BLaER1 treated with 17β-estradiol and CSF1 and Interleukin-3, amounts not matched to agents 10 nM and 100 nM (cell line): Measurements from ENCODE around the gene SRSF8.
A peak's percentile ranks its signal among the peaks of the same experiment; 100 is the strongest.
"Not testable (repeated sequence)": the region's sequence is repeated elsewhere in the genome, so short reads cannot be mapped to it uniquely, and the experiment has no call there.

Source experiments
- H3K27ac ChIP-seq, 11 experiments: shearing (Covaris generic); formaldehyde crosslinking; 2 replicates each; pipeline ENCODE4 v1.8.1; 2022
- H3K27me3 ChIP-seq, 11 experiments: shearing (Covaris generic); formaldehyde crosslinking; 2 replicates each; pipeline ENCODE4 v1.8.1; 2022
- H3K36me3 ChIP-seq, 11 experiments: shearing (Covaris generic); formaldehyde crosslinking; 2 replicates each; pipeline ENCODE4 v1.8.1; 2022
- H3K4me1 ChIP-seq, 10 experiments: shearing (Covaris generic); formaldehyde crosslinking; 2 replicates each; pipeline ENCODE4 v1.8.1; 2022
- H3K4me2 ChIP-seq, 11 experiments: shearing (Covaris generic); formaldehyde crosslinking; 2 replicates each; pipeline ENCODE4 v1.8.1; 2022
- H3K4me3 ChIP-seq, 10 experiments: shearing (Covaris generic); formaldehyde crosslinking; 2 replicates each; pipeline ENCODE4 v1.8.1; 2022
- H3K9ac ChIP-seq, 11 experiments: shearing (Covaris generic); formaldehyde crosslinking; 2 replicates each; pipeline ENCODE4 v1.8.1; 2022
- H3K9me3 ChIP-seq, 11 experiments: shearing (Covaris generic); formaldehyde crosslinking; replicated peaks in 1 of 11; 2 replicates each; pipeline ENCODE4 v1.8.1; 2022
- H4K20me1 ChIP-seq, 11 experiments: shearing (Covaris generic); formaldehyde crosslinking; 2 replicates each; pipeline ENCODE4 v1.8.1; 2022
- Cebpa-rat ChIP-seq, 11 experiments: shearing (Covaris generic); IDR thresholded peaks; 2 replicates each; pipeline ENCODE4 v1.8.1; 2022

The SRSF8 gene

DNA sequence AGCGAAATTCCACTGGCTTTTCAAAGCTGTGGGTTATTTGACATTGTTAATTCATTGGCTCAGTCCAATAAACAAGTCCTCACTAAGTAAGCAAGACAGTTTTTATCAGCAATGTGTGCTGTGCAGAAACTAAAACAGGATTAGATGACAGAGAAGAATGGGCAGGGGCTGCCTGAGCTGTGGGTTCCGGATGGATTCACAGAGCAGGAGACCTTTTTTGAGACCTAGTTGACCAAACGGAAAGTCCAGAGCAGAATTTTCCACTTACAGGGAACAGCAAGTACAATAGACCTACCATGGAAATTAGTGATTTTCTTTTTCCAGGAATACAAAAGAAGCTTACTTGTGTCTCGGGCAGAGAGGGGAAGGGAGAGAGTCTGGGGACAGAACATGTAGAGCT, 22.7 kb upstream of the SRSF8 start:
- H3K36me3 ChIP-seq = no peaks in the 10 kb centered on the region
- H3K27ac ChIP-seq = no peak overlapping the region
- no peak overlapping the region for H3K4me2 ChIP-seq
- peaks cover 0 to 8% (median 0%) of the 10 kb centered on the region in 10 experiments; a peak in 5 of 20 replicates for H3K4me1 ChIP-seq
- no peaks in the 10 kb centered on the region for H3K27me3 ChIP-seq
- no peaks in the 10 kb centered on the region for H4K20me1 ChIP-seq
- H3K4me3 ChIP-seq = no peak overlapping the region
- no peaks in the 10 kb centered on the region for H3K9me3 ChIP-seq
- TF ChIP-seq Cebpa-rat (IDR thresholded peaks at IDR 0.05) = no peak
- H3K9ac ChIP-seq = no peak overlapping the region

- H3K9ac ChIP-seq = no peak overlapping the region
- H3K4me3 ChIP-seq = no peak overlapping the region
- H3K27ac ChIP-seq = no peak overlapping the region
- TF ChIP-seq Cebpa-rat (IDR thresholded peaks at IDR 0.05) = no peak
- H3K4me2 ChIP-seq = no peak overlapping the region
- H3K27me3 ChIP-seq = no peaks in the 10 kb centered on the region
- H3K36me3 ChIP-seq = no peaks in the 10 kb centered on the region
- H3K9me3 ChIP-seq = peaks cover 0 to 9% (median 7%) of the 10 kb centered on the region in 11 experiments; a peak in 7 of 22 replicates
- peaks cover 0 to 10% (median 0%) of the 10 kb centered on the region in 10 experiments; a peak in 5 of 20 replicates for H3K4me1 ChIP-seq
- H4K20me1 ChIP-seq = no peaks in the 10 kb centered on the region
Observed at GRCh38 chr11:95045812-95046211, 20.9 kb upstream of the SRSF8 start.

DNA sequence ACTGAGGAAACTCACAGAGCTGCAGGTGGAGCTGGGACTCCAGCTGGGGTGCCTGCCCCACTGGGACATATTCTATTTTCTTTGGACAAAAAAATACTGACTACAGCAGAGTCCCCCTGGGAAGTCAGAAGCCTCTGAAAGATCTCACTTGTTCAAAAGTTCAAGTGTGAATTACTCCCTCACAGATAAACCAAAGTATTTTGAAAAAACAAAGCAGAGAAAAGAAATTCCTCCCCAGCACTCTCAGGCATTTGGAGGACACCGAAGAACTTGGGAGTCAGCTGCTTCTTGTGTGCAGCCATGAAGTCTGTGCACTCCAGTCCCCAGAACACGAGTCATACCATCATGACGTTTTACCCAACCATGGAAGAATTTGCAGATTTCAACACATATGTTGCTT, 17.6 kb upstream of the SRSF8 start, which contains the start of gene KDM4F:
TSS of gene KDM4F (plus strand) at position 301 of the 400 bp plus-strand sequence.
- not testable (repeated sequence) for H3K4me1 ChIP-seq, H3K9ac ChIP-seq, H3K27me3 ChIP-seq, H3K36me3 ChIP-seq, H3K27ac ChIP-seq, H4K20me1 ChIP-seq, H3K4me3 ChIP-seq
- peaks cover 0 to 19% (median 11%) of the 10 kb centered on the region in 11 experiments; a peak in 9 of 22 replicates for H3K9me3 ChIP-seq
- H3K4me2 ChIP-seq = peak within 1 kb of the TSS in 5 of 11 experiments; percentile 14 to 34 (median 23); a peak in 7 of 22 replicates

DNA sequence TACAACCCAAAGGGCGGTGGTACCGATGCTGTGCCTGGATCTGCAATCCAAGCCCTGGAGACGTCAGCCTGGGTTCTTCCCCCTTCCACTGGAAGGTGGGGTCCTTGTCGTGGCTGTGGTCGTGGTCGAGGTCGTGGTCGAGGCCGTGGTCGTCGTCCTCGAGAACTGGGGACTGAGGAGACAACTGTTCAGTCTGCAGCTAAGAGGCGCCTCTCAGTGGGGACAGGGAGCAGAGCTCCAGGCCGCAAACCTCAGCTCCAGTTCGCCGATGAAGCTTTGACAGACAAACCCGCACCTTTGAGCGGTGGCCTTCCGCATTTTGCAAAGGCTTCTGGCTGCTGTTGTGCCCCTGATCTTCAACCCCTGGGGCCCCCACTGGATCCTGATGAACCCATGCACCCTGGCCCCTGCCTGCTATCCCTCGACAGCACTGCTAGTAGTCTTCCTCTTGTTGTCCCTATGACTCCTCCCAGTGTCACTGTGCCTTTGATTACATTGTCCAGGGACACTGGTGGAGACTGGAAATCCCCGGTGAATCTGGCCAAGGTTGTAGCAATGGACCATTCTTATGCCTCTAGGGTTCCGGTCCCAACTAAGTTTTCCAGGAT, 16.0 kb upstream of the SRSF8 start:
- Histone ChIP-seq H3K4me3 (no peak overlapping the region), H3K36me3 (no peaks in the 10 kb centered on the region), H3K9ac (no peak overlapping the region), H3K4me2 (no peak overlapping the region), H3K27me3 (no peaks in the 10 kb centered on the region), H3K27ac (no peak overlapping the region), H3K9me3 (peaks cover 0 to 21% (median 11%) of the 10 kb centered on the region in 11 experiments; a peak in 9 of 22 replicates), H3K4me1 (peaks cover 0 to 14% (median 3%) of the 10 kb centered on the region in 10 experiments; a peak in 6 of 20 replicates), H4K20me1 (no peaks in the 10 kb centered on the region)
- no peak for TF ChIP-seq Cebpa-rat (IDR thresholded peaks at IDR 0.05)

- no peak for TF ChIP-seq Cebpa-rat (IDR thresholded peaks at IDR 0.05)
- Histone ChIP-seq H3K36me3 (no peaks in the 10 kb centered on the region), H3K9ac (no peak overlapping the region), H3K4me2 (peak overlapping the region in 1 of 11 experiments; percentile 11; a peak in 1 of 22 replicates), H3K9me3 (peaks cover 0 to 21% (median 11%) of the 10 kb centered on the region in 11 experiments; a peak in 9 of 22 replicates), H3K27me3 (no peaks in the 10 kb centered on the region), H3K27ac (no peak overlapping the region), H3K4me1 (peaks cover 0 to 5% (median 1%) of the 10 kb centered on the region in 10 experiments; a peak in 3 of 20 replicates), H4K20me1 (no peaks in the 10 kb centered on the region), H3K4me3 (no peak overlapping the region)
Observed at GRCh38 chr11:95054356-95054755, 12.4 kb upstream of the SRSF8 start.

DNA sequence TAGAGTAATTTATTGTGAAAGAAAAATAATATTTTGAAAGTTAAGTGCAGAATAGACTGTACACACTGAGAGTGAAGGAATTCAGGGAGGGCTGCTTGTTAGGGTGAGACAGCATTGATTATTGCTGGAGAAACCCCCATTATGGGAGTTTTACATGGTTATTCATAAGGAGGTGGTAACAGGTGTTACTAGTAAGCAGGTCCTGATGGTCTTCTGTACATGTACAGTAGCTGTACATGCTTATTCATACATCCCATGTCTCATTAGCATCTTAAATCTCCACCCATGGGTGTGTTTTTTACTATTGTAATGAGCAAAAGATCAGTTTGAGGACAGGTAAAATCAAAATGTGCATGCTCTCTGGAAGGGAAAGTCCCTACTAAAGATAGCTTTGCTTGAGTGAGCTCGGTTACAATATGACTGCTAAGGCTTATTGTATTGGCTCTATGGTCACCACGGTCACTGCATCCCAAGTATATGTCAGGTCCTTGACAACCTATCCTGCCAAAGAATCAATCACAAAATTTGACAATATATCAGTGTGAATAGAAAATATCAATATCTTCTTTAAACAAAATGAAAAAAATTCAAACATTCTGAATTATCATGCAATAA, 11.3 kb upstream of the SRSF8 start:
- no peaks in the 10 kb centered on the region for H4K20me1 ChIP-seq
- H3K27me3 ChIP-seq = no peaks in the 10 kb centered on the region
- peaks cover 0 to 5% (median 1%) of the 10 kb centered on the region in 10 experiments; a peak in 3 of 20 replicates for H3K4me1 ChIP-seq
- H3K4me3 ChIP-seq = no peak overlapping the region
- H3K9ac ChIP-seq = no peak overlapping the region
- peaks cover 0 to 17% (median 7%) of the 10 kb centered on the region in 11 experiments; a peak in 9 of 22 replicates for H3K9me3 ChIP-seq
- no peak overlapping the region for H3K27ac ChIP-seq
- no peak overlapping the region for H3K4me2 ChIP-seq
- H3K36me3 ChIP-seq = no peaks in the 10 kb centered on the region
- no peak for TF ChIP-seq Cebpa-rat (IDR thresholded peaks at IDR 0.05)

DNA sequence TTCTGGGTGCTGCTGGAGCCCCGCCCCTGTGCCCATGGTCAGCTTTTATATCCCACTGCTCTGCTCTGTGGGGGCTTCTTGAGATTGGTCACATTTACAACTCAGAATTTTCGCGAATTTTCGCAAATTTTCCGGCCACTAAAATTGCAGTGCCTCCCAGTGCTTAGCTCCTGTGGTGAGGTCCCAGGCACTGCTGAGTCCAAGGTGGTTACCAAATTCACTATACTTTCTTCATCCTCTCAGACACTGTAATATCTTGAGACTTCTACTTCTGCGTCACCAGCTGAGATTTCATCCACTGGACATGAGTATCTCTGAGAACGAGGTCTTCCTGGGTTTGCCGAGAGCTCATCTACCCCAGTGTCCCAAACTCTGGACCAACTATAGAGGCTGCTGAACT, 8.8 kb upstream of the SRSF8 start:
- Histone ChIP-seq H3K27me3 (no peaks in the 10 kb centered on the region), H3K36me3 (no peaks in the 10 kb centered on the region), H3K4me2 (no peak overlapping the region), H3K4me1 (peaks cover 0 to 5% (median 1%) of the 10 kb centered on the region in 10 experiments; a peak in 3 of 20 replicates), H3K9me3 (peaks cover 0 to 10% (median 0%) of the 10 kb centered on the region in 11 experiments; a peak in 4 of 22 replicates), H3K27ac (no peak overlapping the region), H3K4me3 (no peak overlapping the region), H3K9ac (no peak overlapping the region), H4K20me1 (no peaks in the 10 kb centered on the region)
- TF ChIP-seq Cebpa-rat (IDR thresholded peaks at IDR 0.05) = no peak

DNA sequence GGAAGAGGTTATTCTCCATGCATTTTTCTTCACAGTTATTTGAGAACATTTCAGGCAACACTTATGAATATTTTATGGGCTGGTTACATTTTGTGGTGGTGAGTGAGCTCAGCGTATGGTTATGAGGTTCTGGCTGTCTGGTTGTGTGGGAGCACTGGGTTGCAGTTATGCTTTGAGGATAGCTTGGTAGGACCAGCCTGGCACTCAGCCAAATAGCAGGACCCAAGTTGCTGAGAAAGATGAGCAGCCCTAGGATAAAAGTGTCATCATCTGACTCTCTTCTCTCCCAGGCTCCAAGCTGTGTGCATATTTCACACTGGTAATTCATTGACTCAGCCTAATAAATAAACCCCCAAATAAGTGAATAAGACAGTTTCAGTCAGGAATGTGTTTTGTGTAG, 8.1 kb upstream of the SRSF8 start:
- H3K36me3 ChIP-seq = no peaks in the 10 kb centered on the region

DNA sequence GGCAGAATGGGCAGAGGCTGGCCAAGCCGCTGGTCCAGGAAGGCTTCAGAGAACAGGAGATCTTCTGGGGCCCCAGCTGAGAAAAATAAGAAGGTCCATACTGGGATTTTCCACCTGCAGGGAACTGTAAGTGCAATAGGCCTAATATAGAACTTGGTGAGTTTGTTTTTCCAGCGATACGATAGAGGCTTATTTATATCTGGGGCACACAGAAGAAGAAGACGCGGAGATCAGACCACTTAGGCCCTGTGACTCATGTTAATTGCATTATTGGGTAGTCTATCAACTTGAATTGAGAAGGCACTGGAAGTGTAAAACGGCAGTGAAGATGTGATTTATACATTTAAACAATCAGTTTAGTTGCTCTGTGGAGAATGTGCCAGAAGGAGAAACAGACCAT, 7.7 kb upstream of the SRSF8 start:
- Histone ChIP-seq H4K20me1 (no peaks in the 10 kb centered on the region), H3K9me3 (peaks cover 0 to 4% (median 0%) of the 10 kb centered on the region in 11 experiments; a peak in 1 of 22 replicates), H3K27ac (no peak overlapping the region), H3K4me1 (peaks cover 0 to 5% (median 1%) of the 10 kb centered on the region in 10 experiments; a peak in 3 of 20 replicates), H3K9ac (no peak overlapping the region), H3K27me3 (no peaks in the 10 kb centered on the region), H3K4me2 (no peak overlapping the region), H3K4me3 (no peak overlapping the region), H3K36me3 (no peaks in the 10 kb centered on the region)
- no peak for TF ChIP-seq Cebpa-rat (IDR thresholded peaks at IDR 0.05)

More for the DNA sequence above, 8.1 kb upstream of the SRSF8 start:
- Histone ChIP-seq H3K27me3 (no peaks in the 10 kb centered on the region), H3K4me1 (peaks cover 0 to 5% (median 1%) of the 10 kb centered on the region in 10 experiments; a peak in 3 of 20 replicates), H3K27ac (no peak overlapping the region), H3K9ac (no peak overlapping the region), H3K4me2 (no peak overlapping the region), H3K9me3 (peaks cover 0 to 8% (median 0%) of the 10 kb centered on the region in 11 experiments; a peak in 4 of 22 replicates), H4K20me1 (no peaks in the 10 kb centered on the region), H3K4me3 (no peak overlapping the region)
- no peak for TF ChIP-seq Cebpa-rat (IDR thresholded peaks at IDR 0.05)
